BE2C (cell line): Measurements from ENCODE around the gene HEATR5A.

Experiments
- DNase-seq: peaks from one replicate; pipeline ENCODE4 v3.0.0-alpha.2; 2020
- H3K27me3 ChIP-seq: fragments of 250-450 bp; sonication (Bioruptor Pico); 2 replicates; pipeline ENCODE4 v1.5.1; 2020; ENCODE audit warnings: mild to moderate bottlenecking
- H3K36me3 ChIP-seq: fragments of 250-450 bp; sonication (Bioruptor Pico); 2 replicates; pipeline ENCODE4 v1.5.1; 2020; ENCODE audit warnings: mild to moderate bottlenecking
- H3K4me1 ChIP-seq: fragments of 250-450 bp; sonication (Bioruptor Pico); 2 replicates; pipeline ENCODE4 v1.5.1; 2020
- H3K4me3 ChIP-seq: 2 replicates; pipeline ENCODE4 v1.5.1; 2011; ENCODE audit warnings: low read depth, low read length
- H3K9me3 ChIP-seq: fragments of 250-450 bp; sonication (Bioruptor Pico); 2 replicates; pipeline ENCODE4 v1.5.1; 2020
- TF ChIP-seq, protein P1 (sequence below): IDR thresholded peaks from 2 replicates; pipeline ENCODE4 v1.5.1; 2012; ENCODE audit warnings: mild to moderate bottlenecking, low read depth, low read length

The HEATR5A gene

DNA sequence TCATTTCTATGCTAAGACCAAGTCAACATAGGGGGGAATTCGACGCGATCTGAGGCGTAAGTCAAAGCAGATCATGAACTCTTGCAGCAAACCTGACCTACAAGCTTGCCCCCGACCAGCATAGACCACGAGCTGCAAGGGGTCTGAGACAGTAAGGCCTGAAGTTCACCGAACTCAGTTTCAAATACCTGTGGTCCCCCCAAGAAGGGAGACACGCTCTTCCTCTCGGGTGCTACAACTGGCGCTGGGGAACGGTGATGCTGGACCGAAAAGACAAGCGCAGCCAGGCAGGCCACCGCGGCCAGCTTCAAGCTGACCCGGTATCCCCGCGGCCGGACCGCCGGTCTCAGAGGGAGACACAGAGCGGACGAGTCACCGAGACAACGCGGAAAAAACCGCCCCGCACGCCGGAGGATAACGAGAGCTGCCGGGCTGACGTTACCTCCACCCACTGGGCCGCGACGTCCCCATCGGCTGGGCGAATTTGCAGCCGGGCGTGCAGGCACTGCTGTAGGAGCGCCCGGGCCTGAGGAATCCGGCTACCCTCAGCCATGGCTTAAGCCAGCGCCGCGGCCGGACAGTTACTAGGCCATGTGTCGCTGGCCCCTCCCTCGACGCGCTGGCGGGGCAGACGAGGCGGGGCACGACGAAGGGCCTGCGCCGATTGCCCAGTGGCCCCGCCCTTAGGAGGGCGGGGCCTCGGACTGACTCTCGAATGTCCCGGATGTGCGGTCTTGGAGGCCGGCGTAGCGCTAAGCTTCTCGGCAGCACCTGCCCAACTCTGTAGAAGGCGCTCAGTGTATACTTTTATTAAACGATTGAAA is 36.7 kb upstream of the HEATR5A start, which contains the start of gene DTD2:
DTD2 (minus strand) TSS at position 666 of the 824 bp plus-strand sequence; CDS start at position 553, 113 bp downstream.
- H3K36me3 ChIP-seq = peaks cover 4% of the 10 kb centered on the region
- H3K27me3 ChIP-seq = no peaks in the 10 kb centered on the region
- peak; percentile 96 for DNase-seq
- TF ChIP-seq, protein P1, sequence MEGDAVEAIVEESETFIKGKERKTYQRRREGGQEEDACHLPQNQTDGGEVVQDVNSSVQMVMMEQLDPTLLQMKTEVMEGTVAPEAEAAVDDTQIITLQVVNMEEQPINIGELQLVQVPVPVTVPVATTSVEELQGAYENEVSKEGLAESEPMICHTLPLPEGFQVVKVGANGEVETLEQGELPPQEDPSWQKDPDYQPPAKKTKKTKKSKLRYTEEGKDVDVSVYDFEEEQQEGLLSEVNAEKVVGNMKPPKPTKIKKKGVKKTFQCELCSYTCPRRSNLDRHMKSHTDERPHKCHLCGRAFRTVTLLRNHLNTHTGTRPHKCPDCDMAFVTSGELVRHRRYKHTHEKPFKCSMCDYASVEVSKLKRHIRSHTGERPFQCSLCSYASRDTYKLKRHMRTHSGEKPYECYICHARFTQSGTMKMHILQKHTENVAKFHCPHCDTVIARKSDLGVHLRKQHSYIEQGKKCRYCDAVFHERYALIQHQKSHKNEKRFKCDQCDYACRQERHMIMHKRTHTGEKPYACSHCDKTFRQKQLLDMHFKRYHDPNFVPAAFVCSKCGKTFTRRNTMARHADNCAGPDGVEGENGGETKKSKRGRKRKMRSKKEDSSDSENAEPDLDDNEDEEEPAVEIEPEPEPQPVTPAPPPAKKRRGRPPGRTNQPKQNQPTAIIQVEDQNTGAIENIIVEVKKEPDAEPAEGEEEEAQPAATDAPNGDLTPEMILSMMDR = no peak
- H3K9me3 ChIP-seq = no peaks in the 10 kb centered on the region
- peaks cover 3% of the 10 kb centered on the region; the same call in 1 of the 2 replicates for H3K4me1 ChIP-seq
- peak within 1 kb of the TSS; percentile 90 for H3K4me3 ChIP-seq

- Histone ChIP-seq H3K27me3 (no peaks in the 10 kb centered on the region), H3K36me3 (peaks cover 13% of the 10 kb centered on the region), H3K9me3 (no peaks in the 10 kb centered on the region), H3K4me1 (peaks cover 5% of the 10 kb centered on the region), H3K4me3 (no peak overlapping the region)
- TF ChIP-seq, protein P1 = peak; percentile 62
- DNase-seq = no peak
These were observed 29.7 kb upstream of the HEATR5A start for GRCh38 chr14:31449971-31450610.

GRCh38 chr14:31449136-31449535 is 28.8 kb upstream of the HEATR5A start:
- Histone ChIP-seq H3K9me3 (no peaks in the 10 kb centered on the region), H3K36me3 (peaks cover 13% of the 10 kb centered on the region), H3K27me3 (no peaks in the 10 kb centered on the region), H3K4me1 (peaks cover 5% of the 10 kb centered on the region), H3K4me3 (no peak overlapping the region)
- no peak for DNase-seq
- TF ChIP-seq, protein P1 = no peak

- Histone ChIP-seq H3K9me3 (no peaks in the 10 kb centered on the region), H3K4me3 (no peak overlapping the region), H3K4me1 (peaks cover 2% of the 10 kb centered on the region; the same call in 1 of the 2 replicates), H3K27me3 (no peaks in the 10 kb centered on the region), H3K36me3 (peaks cover 5% of the 10 kb centered on the region; the same call in 1 of the 2 replicates)
- no peak for DNase-seq
- TF ChIP-seq, protein P1 = no peak
These were observed 25.4 kb upstream of the HEATR5A start for GRCh38 chr14:31445703-31446102.

GRCh38 chr14:31442284-31442683 is 21.9 kb upstream of the HEATR5A start:
- Histone ChIP-seq H3K27me3 (no peaks in the 10 kb centered on the region), H3K36me3 (no peaks in the 10 kb centered on the region), H3K9me3 (no peaks in the 10 kb centered on the region), H3K4me3 (no peak overlapping the region), H3K4me1 (no peaks in the 10 kb centered on the region)
- DNase-seq = no peak
- TF ChIP-seq, protein P1 = no peak
